T-helper 9 cell (primary cell): ENCODE data around the gene RTN4RL2.
"Not testable (repeated sequence)": the region's sequence is repeated elsewhere in the genome, so short reads cannot be mapped to it uniquely, and the experiment has no call there.

Source experiments
- DNase-seq: peaks from one replicate; pipeline ENCODE4 v3.0.0-alpha.2; 2020

RTN4RL2 gene

DNA sequence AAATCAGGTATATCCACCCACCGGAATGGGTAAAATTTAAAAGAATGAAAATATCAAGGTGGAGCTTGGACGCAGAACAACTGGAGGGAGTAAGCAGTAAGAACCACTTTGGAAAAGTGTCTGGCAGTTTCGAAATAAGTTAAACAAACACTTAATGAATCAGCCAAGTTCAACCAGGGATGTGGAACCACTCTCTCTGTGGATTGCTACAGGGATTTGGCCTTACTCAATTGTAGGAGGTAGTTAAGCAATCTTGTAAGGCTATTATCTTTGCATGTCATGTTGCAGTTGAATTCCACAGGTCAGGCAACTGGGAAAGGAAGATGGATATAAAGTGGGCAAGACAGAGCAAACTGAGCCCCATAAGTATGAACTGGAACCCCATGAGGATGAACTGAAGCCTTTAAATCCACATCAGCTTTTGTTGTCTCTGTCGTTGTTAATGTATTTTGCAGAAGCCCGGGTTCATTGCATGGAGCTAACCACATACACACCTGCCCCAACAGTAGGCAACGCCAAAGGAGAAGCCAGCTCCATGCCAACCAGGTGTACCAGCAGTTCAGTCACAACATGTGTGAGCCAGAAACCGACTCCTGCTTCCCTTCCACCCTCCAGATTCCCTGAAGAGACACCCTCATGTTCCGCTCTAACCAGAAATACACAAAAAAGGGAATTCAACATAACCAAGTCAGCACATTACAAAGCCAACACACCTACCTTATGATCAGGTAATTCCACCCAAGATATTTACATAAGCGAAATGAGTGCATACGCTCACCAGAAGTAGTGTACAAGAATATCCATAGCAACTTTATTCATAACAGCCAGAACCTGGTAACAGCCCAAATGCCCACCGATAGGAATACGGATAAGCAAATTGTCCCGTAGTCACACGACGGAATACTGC is 25.4 kb upstream of the RTN4RL2 start:
- DNase-seq = no peak

DNA sequence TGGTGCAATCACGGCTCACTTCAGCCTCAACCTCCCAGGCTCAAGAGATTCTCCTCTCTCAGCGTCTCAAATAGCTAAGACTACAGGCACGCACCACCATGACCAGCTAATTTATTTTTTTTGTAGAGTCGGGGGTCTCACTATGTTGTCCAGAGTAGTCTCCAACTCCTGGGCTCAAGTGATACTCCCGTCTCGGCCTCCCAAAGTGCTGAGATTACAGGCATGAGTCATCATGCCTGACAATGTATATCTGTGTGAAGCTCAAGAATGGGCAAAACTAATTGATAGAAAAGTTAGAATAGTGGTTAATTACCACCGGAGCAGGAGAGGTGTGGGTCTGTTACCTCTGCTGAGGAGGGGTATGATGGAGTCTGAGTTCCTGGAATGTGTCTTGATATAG is 24.3 kb upstream of the RTN4RL2 start:
- DNase-seq = no peak

DNA sequence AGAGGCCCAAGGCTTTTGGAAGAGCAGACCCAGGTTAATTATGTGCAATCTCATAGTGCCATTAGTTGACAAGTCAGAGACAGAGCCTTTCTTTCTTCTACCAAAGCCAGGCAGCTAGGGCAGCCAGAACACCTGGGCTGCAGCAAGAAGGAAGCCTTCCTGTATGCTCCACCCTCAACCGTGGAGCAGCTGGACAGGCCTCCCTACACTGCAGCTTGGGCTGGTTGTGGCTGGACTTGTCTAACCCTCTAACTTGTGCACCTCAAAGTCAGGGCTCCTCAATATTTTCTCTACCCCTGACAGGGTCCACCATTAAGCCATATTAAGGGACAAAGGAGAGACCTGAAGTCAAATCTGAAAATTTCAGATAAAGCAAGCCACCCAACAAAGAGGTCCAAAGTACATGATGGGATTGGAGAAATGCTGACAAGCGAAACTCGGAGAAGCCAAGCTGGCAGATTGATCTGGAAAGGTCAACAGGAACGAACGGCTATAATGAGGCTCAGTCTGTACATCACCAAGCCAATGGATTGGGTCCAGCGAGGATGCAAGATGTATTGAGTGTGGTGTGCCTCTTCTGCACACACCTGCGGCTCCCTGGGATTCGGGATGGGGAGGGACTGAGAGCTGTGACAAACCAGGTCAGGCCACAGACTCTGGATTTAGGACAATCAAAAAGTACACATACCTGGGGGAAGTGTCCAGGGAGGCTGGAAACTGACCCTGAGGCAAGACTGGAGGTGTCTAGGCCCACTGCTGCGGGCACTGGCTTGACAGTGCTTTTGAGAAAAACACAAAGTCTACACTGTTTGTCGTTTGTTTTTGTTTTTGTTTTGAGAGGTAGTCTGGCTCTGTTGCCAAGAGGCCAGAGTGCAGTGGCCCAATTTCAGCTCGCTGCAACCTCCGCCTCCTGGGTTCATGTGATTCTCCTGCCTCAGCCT is 21.7 kb upstream of the RTN4RL2 start:
- no peak for DNase-seq

DNA sequence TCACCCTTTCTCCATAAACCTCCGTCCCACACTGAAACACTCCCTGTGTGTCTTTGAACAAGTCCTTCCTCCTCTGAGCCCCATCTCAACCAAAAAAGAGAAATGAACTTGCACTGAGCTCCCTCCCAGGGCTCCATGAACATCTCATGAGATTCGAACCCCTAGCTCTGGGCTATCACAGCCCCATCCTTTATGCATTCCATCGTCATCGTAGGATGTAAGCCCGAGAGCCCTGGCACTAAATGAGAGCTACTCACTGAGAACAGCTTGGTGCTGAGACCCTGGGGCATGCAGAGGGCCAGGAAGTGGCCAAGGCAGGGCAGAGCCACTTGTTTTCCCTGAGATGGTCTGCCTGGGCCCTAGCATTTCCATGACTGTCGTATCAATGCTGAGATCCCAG is 20.5 kb upstream of the RTN4RL2 start:
- DNase-seq = no peak

DNA sequence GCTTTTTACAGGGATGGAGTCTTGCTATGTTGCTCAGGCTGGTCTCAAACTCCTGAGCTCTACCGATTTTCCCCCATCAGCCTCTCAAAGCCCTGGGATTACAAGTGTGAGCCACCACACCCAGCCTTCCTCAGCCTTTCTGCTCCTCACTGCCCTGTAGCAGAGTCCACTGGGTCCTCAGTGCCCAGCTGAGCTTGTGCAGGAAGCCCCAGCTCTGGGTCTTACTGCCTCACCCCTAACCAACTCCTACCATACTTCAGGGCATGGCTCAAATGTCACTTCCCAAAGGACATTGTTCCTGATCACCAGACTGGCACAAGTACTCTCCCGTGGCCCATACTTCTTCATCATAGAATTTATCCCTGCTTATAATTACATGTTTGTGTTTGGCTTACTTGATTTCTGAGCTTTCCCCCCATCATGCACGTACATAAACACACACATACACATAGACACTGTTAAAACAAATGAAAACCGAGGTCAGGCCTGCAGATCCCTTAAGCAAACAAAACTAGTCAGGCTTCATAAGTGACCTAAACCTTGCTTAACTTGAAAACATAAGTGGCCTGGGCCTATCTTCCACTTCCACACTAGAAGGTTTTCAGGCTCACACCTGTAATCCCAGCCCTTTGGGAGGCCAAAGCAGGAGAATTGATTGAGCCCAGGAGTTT is 19.4 kb upstream of the RTN4RL2 start:
- DNase-seq = no peak

DNA sequence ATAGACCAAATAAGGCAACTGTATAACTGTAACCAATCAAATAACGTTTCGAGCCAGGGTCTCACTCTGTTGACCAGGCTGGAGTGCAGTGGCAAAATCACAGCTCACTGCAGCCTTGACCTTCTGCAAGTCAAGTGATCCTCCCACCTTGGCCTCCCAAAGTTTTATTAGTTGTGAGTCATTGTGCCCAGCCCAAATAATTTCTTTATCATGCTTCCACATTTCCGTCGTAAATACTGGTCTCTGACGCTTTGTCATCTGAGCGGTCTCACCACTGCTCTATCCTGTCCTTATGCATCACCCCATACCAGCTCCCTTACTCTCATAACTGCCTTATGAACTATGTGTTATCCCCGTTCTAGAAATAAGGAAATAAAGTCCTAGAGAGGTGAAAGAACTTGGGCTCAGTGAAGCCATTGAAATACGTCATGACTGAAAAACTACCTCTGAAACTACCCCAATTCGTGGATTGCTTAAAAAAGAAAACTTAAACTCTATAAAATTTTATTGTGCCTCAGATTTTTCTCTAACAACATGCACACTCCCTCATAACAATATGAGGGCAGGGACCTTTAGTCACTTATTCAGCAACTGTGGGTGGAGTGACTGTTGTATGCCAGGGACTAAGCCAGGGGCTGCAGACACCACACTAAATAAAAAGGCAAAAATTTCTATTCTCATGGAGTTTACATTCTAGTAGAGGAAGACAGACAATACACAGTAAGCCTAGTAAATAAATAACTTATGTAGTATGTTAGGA is 15.8 kb upstream of the RTN4RL2 start:
- DNase-seq = no peak

DNA sequence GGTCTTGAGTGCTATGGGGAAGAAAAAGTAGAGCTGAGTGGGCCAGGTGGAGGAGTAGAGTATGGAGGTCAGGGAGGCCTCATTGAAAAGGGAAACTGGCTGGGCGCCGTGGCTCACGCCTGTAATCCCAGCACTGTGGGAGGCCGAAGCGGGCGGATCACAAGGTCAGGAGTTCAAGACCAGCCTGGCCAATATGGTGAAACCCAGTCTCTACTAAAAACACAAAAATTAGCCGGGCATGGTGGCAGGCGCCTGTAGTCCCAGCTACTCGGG is 15.3 kb upstream of the RTN4RL2 start:
- DNase-seq = not testable (repeated sequence)

DNA sequence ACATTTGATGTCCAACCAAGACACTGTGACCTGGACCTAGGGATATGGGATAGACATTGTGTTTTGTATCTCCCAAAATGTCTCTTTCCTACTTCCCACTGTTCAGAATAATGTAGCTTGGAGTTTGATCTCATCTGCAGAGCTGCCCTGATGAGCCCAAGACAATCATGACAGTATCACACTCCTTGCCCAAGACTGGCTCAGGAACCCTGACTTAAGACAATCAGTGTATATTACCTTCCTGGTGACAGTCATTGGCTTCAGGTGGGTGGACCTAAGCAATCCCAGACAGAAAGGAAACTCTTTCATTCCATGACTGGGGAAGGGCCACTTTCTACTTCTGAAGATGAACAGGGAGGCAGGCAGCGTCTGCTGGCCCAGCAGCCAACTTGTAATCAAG is 14.3 kb upstream of the RTN4RL2 start:
- DNase-seq = no peak

DNA sequence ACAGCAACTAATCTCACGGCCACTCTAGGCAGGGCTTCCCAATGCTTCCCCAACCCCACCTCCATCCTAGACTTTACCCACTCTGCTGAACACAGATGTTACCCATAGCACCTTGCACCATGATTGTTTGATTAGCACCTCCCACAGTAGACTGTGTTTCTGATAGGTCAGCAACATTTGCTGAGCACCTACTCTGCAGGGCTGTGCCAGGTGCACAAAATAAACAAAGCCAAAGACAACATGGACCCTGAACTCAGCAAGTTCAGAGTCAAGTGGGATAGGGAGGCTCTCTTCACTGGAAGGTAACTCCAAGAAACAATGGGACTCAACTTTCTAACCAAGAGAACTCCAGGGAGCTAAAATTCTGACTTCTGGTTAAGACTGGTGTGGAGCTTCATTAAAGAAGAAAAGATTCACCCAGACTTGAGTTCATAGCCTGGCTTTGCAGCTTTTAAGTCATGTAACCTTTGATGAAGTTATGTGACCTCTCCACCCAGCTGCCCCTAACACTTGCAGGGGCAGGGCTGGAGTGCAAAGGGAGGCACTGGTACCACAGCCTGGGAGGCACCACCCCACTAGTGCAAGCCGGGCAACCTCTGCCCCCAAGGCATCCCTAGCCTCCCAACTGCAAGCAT is 6.7 kb upstream of the RTN4RL2 start:
- no peak for DNase-seq

DNA sequence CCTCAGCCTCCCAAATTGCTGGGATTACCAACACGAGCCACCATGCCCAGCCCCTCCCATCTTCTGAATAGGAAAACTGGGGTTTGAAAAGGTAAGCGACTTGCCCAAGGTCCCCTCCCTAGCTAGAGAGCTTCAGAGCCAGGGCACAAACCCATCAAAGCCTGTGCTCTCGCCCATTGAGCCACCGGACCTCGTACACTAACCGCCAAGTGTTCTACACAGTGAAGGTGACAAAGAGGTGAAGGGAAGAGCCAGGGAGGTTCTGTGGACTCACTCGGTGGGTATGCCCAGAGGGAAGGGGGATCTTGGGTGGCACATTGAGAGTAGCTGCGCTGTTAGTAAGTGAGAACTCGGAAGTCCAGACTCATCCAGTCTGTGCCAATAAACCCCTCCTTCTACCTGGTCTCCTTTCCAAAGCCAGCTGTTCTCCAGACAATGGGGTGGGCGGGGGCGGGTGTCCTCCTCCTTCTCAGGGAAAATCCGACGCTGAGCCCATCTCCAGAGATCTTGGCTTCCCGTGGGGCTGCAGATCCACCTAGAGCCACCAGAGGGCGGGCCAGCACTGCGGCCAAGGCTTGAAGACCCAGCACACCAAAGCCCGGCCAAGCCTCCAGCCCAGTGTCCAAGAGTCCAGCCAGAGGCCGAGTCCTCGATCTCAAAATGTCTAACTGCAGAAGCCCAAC is 3.2 kb upstream of the RTN4RL2 start:
- DNase-seq = peak; percentile 69

DNA sequence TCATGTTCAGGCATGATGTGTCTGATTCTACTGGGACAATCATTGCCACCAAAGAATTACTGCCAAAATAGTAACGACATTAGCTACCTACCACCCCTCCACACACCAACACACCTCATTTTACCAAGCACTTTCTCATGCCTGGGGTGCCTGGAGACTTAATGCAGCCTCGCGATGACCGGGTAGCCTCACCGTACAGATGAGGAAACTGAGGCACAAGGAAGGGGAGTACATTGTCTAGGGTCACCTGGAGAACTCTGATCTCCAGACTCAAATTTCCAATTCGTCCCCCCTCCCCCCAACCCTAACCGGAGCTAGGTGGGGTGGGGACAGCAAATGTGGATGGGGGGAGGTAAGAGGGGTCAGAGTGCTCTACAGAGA is 2.7 kb upstream of the RTN4RL2 start:
- DNase-seq = no peak

DNA sequence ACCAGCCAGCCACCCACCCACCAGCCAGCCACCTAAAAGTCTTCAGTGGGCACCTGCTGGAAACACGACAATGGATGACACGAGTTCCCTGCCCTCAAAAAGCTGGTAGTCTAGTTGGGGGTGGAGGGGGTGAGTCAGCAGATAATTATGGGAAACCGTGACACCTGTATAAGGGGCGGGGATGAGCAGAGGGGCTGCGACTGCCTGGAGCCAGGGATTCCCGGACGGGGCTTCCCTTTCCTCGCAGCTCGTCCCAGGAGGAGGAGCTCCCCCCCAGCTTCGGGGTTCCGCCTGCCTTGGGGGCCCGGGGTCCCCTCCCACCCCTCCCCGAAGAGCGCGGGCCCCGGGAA is 2.3 kb upstream of the RTN4RL2 start:
- DNase-seq = no peak

DNA sequence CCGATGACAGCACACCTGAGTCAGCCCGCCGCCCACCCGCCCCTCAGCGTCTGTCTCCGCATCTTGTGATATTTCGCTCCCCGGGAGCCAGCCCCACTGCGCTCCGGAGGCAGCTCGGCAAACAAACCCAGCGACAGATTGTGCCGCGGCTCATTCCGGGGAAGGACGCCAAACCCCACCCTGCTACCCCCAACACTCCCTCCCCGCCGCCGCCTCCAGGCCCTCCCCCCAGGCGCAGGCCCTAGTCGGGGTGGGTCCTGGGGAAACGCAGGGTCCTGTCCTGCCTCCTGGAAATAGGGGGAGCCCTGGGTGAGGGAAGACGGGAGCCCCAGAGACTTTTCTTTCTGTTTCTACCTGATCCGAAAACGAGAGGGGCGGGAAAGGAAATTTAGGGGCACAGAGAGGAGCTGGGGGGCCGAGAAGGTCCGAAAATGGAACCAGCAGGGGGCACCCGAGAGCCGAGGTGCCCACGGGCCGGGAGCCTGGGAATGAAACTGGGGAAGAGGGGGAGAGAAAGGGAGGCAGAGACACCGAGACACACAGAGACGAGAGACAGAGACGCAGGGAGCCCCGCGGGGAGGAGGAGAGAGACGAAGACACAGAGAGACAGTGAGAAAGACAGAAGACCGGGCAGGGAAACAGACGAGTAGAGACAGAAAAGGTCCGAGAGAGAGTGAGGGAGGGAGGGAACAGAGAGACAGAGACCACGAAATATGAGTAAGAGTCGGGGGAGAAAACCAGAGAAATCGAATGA is 1.7 kb upstream of the RTN4RL2 start:
- peak; percentile 57 for DNase-seq

DNA sequence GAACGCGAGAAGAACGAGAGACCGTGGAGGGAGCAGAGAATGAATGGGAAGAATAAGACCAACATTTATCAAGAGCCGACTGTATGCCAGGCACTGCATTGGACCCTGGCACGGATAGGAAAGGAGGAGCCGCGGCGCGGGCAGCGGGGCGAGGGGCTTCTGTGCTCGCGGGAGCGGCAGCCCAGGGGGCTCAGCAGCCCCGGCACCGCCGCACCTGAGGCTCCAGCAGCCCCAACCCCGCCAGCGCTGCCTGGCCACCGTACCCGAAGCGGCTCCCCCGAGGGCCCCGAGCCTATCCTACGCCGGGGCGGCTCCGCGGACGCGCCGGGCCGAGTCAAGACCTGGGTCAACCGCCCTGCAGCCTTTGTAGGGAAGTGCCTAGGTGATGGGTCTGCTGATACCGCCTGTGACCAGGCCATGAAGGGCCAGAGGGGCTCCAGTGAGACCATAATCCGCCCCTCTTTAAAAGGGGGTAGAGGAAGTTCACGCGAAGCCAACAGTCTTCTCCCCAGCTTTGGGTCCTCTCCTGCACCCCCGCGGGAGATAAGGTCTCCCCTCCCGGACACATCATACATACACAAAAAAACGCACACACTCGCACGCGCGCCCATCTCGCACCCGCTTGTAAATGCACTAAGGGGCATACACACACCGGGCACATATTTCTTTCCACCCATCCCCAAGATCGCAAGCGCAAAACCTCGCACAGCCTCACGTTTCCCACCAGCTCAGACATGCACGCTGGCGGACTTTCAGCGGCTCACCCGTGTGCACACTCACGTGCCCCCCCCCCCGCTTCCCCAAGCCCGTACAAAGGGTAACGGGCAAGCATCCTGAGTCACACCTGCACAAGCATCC is 935 bp upstream of the RTN4RL2 start:
- DNase-seq = no peak

DNA sequence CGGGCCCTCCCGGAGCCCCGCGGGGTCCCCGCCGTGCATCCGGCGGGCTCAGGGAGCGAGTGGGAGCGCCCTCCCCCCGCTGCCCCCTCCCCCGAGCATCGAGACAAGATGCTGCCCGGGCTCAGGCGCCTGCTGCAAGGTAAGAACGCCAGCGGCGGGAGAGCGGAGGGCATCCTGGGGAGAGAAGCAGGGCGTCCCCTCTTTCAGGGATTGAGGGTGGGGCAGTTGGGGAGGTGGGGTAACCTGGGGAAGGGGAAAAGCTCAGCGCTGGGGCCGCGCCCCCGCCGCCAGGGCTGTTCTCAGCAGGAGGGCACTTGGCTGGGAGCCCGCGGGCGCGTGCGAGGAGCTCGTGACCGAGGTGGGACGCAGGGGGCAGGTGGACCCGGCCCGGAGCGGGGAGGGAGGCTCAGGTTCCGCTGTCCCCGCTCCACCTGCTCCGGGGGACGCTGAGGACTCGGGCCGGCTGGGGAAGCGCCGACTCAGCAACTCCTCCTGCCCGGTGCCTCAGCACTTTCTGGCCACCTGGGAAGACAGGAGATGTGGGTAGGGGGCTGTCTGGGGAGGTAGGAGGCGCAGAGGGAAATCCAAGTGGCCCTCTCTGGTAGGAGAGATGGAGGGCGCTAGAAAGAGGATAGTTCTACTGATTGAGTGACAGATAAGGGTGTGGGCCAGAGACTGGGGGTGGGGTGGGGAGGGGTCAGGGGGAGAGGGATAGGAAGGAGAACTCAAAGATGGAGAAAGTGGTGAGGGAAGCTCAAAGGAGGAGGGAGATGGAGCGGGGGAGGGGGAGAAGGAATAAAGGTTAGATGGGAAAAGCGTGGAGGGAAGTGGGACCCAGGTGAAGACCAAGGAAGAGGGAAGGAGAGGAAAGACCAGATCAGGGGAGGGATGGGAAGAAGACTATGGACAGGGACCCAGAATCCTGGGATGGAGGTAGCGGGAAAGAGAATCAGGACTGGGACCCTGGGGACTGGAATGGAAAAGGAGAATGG is 726 bp downstream of the RTN4RL2 start:
- no peak for DNase-seq

DNA sequence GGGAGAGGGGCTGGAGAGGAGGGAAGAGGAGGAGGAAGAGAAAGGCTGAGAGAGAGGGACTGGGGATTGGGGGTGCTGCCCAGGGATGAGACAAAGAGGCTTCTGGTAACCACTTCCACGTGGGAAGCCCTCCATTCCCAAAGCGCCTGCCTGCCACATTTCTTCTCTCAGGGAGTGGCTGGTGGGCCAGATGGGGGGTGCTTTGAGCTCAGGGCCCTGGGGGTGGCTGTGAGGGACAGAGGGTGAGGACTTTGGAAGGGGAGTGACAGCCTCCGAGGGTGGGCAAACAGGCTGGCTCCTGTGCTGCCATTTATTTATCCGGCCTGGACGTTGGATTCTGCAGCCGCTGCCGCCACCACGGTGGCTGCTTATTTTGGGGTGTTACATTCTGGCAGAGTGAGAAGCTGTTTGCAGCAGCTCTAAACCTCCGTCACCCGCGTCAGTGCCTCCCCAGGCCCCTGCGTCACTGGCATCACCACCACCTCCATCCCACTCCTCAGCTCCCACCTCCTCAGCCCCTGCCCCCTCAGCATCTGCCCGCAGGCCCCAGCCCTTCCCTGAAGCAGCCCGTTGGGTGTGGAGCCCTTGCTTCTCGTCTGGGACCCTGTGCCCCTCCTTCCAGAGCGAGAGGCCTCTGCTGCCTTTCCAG is 1.6 kb downstream of the RTN4RL2 start:
- no peak for DNase-seq

DNA sequence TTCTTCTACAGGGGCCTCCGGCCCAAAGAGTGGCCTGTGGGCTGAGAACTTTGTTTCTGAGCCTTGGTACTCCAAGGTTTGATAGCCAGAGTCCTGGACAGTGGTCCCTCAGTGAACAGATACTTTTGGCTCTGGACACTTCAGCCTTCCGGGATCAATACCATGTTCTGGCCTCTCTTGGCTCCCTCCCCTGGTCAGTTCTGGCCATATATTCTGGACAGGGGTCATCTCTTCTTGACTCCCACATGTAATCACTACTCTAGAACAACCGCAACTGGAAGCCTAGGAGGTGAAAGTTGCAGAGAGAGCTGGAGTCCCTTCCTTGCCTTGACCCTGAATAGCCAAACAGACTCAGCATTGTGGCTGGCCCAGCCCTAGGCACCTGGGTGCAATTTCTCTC is 2.3 kb downstream of the RTN4RL2 start:
- DNase-seq = no peak
